Ammon's horn (tissue), 1 donor: ENCODE results near the gene PDE4D.
A peak's percentile ranks its signal among the peaks of the same experiment; 100 is the strongest.

ENCODE experiments used
- DNase-seq: peaks from one replicate; pipeline ENCODE4 v3.0.0-alpha.2; 2016; ENCODE audit warnings: low spot score

Gene PDE4D

DNA sequence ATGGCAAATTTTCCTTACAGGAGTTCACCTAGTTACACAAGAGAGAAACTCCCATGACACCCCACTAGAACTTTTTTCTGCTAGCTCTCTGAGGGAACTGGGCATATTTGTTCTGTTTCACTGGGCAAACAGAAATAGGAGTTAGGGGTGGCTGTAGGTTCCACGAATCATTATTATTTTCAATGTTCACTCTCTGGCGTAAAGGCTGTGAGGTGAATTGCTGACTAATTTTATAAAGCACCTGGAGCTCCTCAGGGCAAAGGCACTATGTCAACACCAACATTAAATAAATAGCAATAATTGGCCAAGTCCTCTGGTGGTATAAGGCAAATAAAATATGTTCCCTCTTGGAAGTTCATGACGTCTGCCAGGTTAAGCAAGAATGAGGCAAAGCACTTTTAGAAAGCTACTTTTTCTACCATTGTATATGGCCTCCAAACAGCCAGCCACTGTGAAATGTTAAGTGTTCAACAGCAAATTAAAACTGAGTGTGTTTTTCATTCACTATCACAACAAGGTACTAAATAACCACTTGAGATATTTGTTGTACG, 344.6 kb downstream of the PDE4D start:
- DNase-seq: no peak

DNA sequence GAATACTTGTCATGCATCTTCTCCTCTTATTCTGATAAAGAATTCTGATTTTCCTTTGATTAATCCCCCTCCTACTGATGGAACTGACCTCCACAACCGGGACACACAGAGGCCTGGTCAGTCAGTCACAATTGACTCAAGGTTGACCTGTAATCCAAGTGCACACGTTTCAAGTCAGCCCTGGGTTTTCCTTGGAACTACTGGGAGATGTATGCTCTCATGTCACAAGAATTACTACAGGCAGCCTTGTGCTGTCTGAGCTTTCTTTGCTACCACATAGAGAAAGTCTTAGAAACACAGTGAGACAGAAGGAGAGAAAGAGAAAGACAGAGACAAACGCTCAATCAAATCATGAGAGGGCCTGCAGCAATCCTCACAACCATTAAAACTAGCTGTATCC, 345.8 kb downstream of the PDE4D start:
- DNase-seq: no peak

- no peak for DNase-seq
Observed at GRCh38 chr5:59544573-59544972, 349.0 kb downstream of the PDE4D start.

GRCh38 chr5:59543821-59544442, 349.6 kb downstream of the PDE4D start:
- DNase-seq: no peak

DNA sequence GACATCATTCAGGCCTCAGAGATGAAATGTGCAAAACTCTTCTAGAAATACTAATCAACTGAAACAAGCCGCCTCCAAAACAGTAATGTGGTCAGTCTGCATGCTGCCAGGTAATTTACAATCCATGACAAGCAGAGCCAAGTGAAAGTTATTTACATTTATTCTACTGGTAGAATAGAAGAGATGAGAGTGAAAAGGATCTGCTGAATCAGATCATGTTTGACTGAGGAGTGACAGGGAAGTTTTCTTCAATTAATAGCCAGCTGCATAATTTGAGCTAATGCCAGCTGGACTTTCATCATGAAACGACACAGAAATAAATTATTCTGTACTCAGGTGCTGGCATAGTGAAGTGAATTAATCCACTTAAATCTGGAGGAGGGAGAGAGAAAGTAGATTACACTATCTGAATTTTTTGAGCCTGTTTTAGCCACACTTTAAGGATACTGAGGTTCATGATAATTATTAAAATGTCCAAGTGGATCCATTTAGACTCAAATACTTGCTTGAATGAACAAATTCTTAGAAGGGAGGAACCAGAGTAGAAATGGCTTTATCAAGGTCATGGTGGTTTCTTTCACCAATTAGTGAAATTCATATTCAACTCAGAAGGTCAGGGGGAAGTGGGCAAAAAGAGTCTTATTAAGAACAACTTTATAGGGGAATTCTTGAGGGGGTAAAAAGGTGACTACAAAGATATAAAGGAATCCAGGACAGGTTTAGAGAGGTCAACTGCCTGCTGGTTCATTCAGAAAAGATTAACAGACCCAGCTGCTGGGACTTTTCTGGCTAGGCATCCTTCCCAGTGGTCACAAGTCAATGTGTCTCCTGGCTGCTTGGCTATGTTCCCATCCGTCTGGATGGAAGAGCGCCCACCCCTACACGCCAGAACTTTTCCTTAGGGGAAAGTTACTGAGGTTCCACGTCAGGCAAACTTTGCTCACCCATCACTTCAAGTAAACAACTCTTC, 350.4 kb downstream of the PDE4D start:
- peak; percentile 52 for DNase-seq

- no peak for DNase-seq
Observed at GRCh38 chr5:59542306-59542705, 351.2 kb downstream of the PDE4D start.

DNA sequence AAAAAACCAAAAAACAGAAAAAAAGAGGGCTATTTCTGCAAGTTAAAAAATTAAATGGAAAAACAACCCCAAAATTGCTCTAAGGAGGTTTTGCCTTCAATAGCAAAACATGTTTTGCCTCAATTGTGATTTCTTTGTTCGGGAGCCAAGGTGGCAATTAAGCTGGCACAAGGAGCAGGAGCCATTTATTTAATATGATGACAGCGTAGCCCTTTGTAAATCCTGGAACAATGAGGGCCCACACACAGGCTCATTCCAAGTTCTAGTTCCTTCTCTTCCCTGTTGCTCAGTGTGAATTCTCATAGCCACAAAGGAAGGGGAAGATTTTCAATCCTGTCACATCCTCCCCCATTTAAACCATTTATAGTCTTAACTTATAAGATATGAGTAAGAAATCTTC, 353.2 kb downstream of the PDE4D start:
- DNase-seq: peak; percentile 74

DNA sequence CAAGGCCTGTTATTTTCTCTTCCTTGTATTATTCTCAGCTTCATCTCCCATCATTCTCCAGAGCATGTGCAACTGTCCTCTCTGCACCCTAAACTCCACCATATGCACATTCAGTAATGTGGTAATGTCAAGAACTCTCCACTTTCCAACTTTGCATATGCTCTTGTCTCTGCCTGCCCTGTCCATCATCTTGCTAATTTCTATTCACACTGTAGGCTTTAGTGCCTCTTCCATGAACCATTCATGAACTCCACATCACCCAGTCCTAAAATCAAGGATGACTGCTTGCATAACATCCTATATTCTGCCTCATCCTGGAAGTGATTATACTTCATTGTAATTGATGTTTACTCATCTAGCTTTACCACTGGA, 354.8 kb downstream of the PDE4D start:
- DNase-seq: no peak

DNA sequence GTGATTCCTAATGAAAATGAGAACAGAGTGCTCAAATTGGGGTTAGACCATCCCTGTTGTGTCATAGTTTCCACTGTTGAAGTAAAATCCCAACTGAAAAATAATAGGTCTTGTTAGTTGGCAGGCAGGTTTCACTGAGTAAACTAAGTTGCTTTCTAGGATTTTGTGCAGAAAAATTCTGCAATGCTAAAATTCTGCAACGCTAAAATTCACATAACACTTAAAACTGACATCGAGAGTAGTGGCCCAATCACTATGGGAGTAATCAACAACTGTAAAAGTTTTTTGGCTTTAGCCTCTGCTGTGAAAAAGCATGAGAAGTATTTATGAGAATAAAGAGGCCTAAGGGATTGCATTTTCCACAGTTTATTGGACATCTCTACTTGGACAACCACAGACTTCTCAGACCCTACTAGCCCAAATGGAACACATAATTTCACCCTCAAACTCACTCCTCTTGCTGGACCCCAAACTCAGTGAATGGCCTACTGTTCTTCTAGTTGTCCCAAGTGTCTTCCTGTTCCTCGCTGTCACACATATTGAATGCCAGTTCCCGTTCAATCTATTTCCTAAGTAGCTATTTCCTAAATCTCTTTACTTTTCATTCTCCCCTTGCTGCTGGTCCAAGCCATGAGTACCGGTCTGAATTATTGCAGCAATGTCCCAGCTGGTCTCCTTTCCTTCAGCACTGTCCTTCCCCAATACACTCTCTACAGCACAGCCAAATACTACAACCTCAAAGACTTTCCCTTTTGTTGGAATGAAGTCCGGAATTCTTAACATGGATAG, 355.4 kb downstream of the PDE4D start:
- DNase-seq: no peak

DNA sequence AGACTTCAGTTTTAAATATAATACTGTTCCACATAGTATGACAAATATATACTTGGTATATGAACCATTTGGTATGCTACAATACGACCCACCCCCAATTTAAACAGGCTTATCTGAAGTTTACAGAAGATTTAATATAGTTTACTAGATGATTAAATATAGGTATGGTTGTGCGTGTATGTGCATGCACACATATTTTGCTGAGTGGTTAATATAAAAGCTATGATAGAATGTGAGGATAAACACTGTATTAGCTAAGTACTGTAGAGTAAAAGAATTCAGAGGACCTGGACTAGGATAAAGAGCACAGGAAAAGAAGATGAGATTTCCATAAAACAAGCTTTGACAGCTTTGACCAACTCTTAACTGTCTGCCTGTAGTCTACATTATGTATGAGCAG, 356.7 kb downstream of the PDE4D start:
- no peak for DNase-seq

- no peak for DNase-seq
Observed at GRCh38 chr5:59535561-59535960, 358.0 kb downstream of the PDE4D start.

- no peak for DNase-seq
Observed at GRCh38 chr5:59533730-59534108, 359.8 kb downstream of the PDE4D start.

- no peak for DNase-seq
Observed at GRCh38 chr5:59532979-59533729, 360.4 kb downstream of the PDE4D start.

GRCh38 chr5:59529239-59529638, 364.3 kb downstream of the PDE4D start:
- DNase-seq: no peak

- no peak for DNase-seq
Observed at GRCh38 chr5:59528202-59528862, 365.2 kb downstream of the PDE4D start.

DNA sequence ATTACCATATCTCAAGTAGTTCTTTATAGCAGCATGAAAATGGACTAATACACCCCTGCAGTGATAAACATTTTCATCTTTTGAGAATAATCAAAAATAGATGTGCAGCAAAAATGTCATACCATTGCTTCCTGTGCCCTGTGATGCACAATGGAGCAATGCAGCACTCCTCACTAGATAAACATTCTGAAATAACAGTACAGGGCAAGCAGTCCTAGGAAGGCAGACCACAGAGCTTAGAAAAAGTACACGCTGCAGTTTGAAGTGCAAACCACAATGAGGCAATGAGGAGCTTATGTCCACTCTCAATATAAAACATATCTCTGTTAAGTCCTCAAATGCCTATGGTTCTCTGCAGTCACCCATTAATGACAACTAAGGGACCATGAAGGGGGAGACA, 367.6 kb downstream of the PDE4D start:
- no peak for DNase-seq

GRCh38 chr5:59525311-59525710, 368.2 kb downstream of the PDE4D start:
- DNase-seq: no peak

DNA sequence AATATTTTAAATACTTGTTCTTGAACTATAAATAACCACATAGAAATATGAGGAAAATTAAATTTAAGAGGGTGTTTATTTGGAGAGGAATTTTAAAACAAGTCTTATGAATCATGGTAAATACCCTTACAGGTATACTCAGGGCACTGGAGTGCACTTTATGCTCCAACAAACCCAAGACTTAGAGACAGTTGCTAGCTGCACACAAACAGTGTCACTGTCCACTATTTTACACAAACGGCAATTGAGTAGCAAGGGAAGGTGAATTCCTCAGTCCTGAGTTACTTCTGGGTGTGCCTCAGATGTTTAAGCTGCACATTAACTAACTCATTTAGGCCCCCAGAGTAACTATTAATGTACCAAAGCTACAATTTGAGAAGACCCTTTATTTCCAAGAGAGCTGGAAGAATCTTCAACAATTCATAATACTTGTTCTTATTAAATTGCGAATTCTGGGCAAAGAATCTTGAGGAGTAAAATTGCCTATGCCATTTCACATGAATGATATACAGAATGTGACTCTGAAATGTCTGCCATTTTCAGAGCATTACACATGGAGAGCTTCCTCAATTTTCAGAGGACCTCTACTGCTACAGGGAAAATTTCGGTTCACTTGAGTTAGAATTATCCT, 371.2 kb downstream of the PDE4D start:
- no peak for DNase-seq

- no peak for DNase-seq
Observed at GRCh38 chr5:59521476-59521875, 372.1 kb downstream of the PDE4D start.

DNA sequence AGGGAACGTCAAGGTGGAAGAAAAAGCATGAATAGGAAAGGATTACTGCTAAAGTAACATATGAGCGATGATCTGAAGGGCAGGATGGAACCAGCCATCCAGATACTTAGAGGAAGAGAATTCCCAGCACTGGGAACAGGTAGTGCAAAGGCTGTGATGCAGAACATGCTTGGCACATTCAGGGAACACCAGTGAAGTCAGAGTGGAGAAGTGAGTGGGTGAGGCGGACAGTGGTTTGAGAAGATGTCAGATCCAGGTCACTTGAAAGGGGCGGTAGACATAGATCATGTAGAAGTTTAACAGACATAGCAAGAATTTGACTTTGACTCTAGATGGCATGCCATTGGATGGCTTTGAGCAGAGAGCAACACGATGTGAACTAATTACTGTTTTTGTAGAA, 374.2 kb downstream of the PDE4D start:
- DNase-seq: no peak
